ENCODE results near the gene CCM2L.

The CCM2L gene

GRCh38 chr20:32010101-32010500 is at the start of gene CCM2L:
TSS of gene CCM2L (plus strand) at chr20:32010438. CDS start at chr20:32010455, 17 bp downstream.
- no peak for DNase-seq (ENCODE audit: low read depth)
- TF ChIP-seq, protein P1, sequence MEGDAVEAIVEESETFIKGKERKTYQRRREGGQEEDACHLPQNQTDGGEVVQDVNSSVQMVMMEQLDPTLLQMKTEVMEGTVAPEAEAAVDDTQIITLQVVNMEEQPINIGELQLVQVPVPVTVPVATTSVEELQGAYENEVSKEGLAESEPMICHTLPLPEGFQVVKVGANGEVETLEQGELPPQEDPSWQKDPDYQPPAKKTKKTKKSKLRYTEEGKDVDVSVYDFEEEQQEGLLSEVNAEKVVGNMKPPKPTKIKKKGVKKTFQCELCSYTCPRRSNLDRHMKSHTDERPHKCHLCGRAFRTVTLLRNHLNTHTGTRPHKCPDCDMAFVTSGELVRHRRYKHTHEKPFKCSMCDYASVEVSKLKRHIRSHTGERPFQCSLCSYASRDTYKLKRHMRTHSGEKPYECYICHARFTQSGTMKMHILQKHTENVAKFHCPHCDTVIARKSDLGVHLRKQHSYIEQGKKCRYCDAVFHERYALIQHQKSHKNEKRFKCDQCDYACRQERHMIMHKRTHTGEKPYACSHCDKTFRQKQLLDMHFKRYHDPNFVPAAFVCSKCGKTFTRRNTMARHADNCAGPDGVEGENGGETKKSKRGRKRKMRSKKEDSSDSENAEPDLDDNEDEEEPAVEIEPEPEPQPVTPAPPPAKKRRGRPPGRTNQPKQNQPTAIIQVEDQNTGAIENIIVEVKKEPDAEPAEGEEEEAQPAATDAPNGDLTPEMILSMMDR (IDR thresholded peaks at IDR 0.05; ENCODE audit: insufficient read depth, low read depth, low read length, missing control alignments), result no peak
- H3K4me3 ChIP-seq (ENCODE audit: low read length), result no peak within 1 kb of the TSS

- no peak for DNase-seq (ENCODE audit: low read depth)
- TF ChIP-seq, protein P1 (IDR thresholded peaks at IDR 0.05; ENCODE audit: insufficient read depth, low read depth, low read length, missing control alignments), result no peak
- H3K4me3 ChIP-seq (ENCODE audit: low read length), result no peak overlapping the region
These were observed 47.5 kb upstream of the CCM2L start for GRCh38 chr20:31962761-31963160.

GRCh38 chr20:31963889-31964288 is 46.3 kb upstream of the CCM2L start:
- TF ChIP-seq, protein P1 (IDR thresholded peaks at IDR 0.05; ENCODE audit: insufficient read depth, low read depth, low read length, missing control alignments), result no peak
- no peak for DNase-seq (ENCODE audit: low read depth)

GRCh38 chr20:31966991-31967655 is 43.1 kb upstream of the CCM2L start:
- DNase-seq (ENCODE audit: low read depth), result no peak
- H3K4me3 ChIP-seq (ENCODE audit: low read length), result no peak overlapping the region
- TF ChIP-seq, protein P1 (IDR thresholded peaks at IDR 0.05; ENCODE audit: insufficient read depth, low read depth, low read length, missing control alignments), result no peak

More at GRCh38 chr20:31963889-31964288, 46.3 kb upstream of the CCM2L start:
- no peak overlapping the region for H3K4me3 ChIP-seq (ENCODE audit: low read length)

GRCh38 chr20:31967830-31968249 is 42.4 kb upstream of the CCM2L start, which contains the start of gene XKR7:
TSS of gene XKR7 (plus strand) at chr20:31968151. CDS start at chr20:31968176, 25 bp downstream.
- no peak for DNase-seq (ENCODE audit: low read depth)
- H3K4me3 ChIP-seq (ENCODE audit: low read length), result no peak within 1 kb of the TSS

GRCh38 chr20:31968291-31969126 is 41.7 kb upstream of the CCM2L start:
- TF ChIP-seq, protein P1 (IDR thresholded peaks at IDR 0.05; ENCODE audit: insufficient read depth, low read depth, low read length, missing control alignments), result no peak
- DNase-seq (ENCODE audit: low read depth), result peak; percentile 72
- H3K4me3 ChIP-seq (ENCODE audit: low read length), result no peak overlapping the region

More at GRCh38 chr20:31967830-31968249, 42.4 kb upstream of the CCM2L start, which contains the start of gene XKR7:
- TF ChIP-seq, protein P1 (IDR thresholded peaks at IDR 0.05; ENCODE audit: insufficient read depth, low read depth, low read length, missing control alignments), result no peak

All from epithelial cell of esophagus (primary cell).